ENCODE results near the gene TRIO.
"Not testable (repeated sequence)": the region's sequence is repeated elsewhere in the genome, so short reads cannot be mapped to it uniquely, and the experiment has no call there.

TRIO gene

DNA sequence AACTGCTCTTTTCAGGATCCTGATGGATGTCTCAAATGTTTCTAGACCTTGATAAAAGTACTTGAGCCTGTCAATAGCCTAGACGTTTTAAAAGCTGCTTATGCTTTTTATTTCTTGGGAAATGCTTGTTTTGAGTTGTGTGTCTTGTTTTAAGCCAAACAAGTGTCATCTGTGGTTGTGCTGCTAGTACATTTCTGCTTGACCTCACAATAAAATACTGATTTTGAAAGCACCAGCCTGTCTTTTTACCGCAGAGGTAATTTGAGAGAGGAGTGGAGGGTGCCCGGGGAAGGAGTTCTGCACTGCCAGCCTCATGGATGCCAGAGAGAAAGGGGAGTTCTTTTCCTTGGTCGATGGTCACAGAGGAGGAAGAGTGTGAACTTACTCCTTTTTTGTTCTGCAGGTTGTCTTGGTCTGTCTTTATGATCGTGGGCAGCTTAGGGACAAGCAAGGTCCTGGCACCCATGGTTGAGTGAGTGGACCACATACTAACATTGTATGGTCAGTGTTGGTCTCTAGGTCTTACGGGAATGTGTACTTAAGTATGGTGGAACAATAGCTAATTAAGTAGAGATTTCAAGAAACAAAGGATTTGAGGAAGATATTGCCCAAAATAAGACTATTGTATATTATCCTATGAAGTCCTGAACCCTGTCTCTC lies 61.0 kb downstream of the TRIO start:
- no peak overlapping the region for H3K4me3 ChIP-seq (ENCODE audit: low read depth in 1 of 2, low read length in 1 of 2)
- TF ChIP-seq, protein P1, sequence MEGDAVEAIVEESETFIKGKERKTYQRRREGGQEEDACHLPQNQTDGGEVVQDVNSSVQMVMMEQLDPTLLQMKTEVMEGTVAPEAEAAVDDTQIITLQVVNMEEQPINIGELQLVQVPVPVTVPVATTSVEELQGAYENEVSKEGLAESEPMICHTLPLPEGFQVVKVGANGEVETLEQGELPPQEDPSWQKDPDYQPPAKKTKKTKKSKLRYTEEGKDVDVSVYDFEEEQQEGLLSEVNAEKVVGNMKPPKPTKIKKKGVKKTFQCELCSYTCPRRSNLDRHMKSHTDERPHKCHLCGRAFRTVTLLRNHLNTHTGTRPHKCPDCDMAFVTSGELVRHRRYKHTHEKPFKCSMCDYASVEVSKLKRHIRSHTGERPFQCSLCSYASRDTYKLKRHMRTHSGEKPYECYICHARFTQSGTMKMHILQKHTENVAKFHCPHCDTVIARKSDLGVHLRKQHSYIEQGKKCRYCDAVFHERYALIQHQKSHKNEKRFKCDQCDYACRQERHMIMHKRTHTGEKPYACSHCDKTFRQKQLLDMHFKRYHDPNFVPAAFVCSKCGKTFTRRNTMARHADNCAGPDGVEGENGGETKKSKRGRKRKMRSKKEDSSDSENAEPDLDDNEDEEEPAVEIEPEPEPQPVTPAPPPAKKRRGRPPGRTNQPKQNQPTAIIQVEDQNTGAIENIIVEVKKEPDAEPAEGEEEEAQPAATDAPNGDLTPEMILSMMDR (IDR thresholded peaks at IDR 0.05), result no peak
- H3K4me1 ChIP-seq (ENCODE audit: control insufficient read depth in 1 of 2, insufficient read depth in 1 of 2, low read depth in 1 of 2, low read length in 1 of 2), result peaks cover 57 to 70% of the 10 kb centered on the region in 2 experiments
- no peaks in the 10 kb centered on the region for H3K27me3 ChIP-seq
- H3K36me3 ChIP-seq, result no peaks in the 10 kb centered on the region
- no peaks in the 10 kb centered on the region for H3K9me3 ChIP-seq
- H3K27ac ChIP-seq, result no peak overlapping the region

DNA sequence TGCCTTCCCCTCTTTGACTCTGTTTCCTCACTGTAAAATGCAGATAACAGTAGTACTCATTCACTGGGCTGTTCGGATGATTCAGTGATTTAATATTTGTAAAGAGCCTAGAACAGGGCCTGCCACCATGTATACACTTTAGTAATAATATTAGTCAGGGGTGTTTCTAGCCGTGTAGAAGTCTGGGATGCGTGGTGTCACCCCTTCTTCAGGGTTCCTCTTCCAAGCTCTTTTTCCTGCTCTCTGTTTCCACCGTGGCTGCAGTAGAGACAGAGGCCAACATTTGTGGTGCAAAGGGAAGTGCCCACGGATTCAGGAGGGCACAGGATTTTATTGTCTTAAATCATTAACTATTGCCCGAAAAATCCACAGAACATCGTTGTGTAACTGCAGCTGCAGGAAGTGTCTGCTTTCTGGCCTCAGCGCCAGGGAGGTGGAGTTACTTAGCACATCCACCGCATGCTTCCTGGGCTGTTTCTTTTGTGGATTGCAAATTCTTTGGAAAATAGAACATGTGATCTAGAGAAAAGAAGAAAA lies 61.7 kb downstream of the TRIO start:
- TF ChIP-seq, protein P1 (IDR thresholded peaks at IDR 0.05), result no peak
- Histone ChIP-seq H3K27ac (no peak overlapping the region), H3K4me1 (ENCODE audit: control insufficient read depth in 1 of 2, insufficient read depth in 1 of 2, low read depth in 1 of 2, low read length in 1 of 2) (peaks cover 57 to 70% of the 10 kb centered on the region in 2 experiments), H3K27me3 (no peaks in the 10 kb centered on the region), H3K36me3 (no peaks in the 10 kb centered on the region), H3K9me3 (no peaks in the 10 kb centered on the region), H3K4me3 (ENCODE audit: low read depth in 1 of 2, low read length in 1 of 2) (no peak overlapping the region)

DNA sequence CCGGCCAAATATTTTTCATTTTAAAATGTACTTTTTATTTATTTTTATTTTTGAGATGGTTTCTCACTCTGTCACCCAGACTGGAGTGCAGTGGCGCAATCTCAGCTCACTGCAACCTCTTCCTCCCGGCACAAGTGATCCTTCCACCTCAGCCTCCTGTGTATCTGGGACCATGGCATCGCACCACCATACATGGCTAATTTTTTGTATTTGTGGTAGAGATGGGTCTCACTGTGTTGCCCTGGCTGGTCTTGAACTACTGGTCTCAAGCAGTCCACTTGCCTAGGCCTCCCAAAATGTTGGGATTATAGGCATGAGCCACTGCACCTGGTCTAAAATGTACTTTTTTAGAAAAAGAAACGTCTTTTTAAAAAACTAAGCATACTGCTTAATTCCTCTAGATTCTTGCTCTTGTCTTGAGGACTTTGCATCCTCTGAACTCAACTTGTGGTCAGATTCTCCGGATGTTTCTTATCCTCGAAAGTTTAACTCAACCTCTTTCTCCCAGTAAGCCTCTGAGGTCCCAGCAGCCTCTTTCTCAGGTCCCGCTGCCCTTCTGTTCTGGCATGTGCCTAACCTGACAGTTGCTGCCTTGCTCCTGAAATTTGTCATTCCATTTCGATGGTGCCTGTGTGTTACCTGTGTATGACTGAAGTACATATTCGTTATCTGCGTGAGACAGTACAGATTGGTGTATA lies 63.0 kb downstream of the TRIO start:
- H3K9me3 ChIP-seq, result no peaks in the 10 kb centered on the region
- peaks cover 60 to 70% of the 10 kb centered on the region in 2 experiments for H3K4me1 ChIP-seq (ENCODE audit: control insufficient read depth in 1 of 2, insufficient read depth in 1 of 2, low read depth in 1 of 2, low read length in 1 of 2)
- H3K27me3 ChIP-seq, result no peaks in the 10 kb centered on the region
- H3K27ac ChIP-seq, result no peak overlapping the region
- no peaks in the 10 kb centered on the region for H3K36me3 ChIP-seq
- TF ChIP-seq, protein P1 (IDR thresholded peaks at IDR 0.05), result no peak
- H3K4me3 ChIP-seq (ENCODE audit: low read depth in 1 of 2, low read length in 1 of 2), result no peak overlapping the region

DNA sequence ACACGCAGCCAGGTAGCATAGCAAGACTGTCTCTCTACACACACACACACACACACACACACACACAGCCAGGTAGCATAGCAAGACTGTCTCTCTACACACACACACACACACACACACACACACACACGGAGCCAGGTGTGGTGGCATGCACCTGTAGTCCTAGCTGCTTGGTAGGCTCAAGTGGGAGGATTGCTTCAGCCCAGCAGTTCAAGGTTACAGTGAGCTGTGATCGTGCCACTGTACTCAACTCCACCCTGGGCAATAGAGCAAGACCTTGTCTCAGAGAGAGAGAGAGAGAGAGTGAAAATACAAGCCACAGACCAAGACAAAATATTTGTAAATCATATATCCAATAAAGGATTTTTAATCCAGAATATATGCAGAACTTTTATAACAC lies 64.3 kb downstream of the TRIO start:
- H3K27me3 ChIP-seq; H3K27ac ChIP-seq; H3K4me3 ChIP-seq (ENCODE audit: low read depth in 1 of 2, low read length in 1 of 2); H3K36me3 ChIP-seq; H3K9me3 ChIP-seq: not testable (repeated sequence)
- peaks cover 59 to 70% of the 10 kb centered on the region in 2 experiments for H3K4me1 ChIP-seq (ENCODE audit: control insufficient read depth in 1 of 2, insufficient read depth in 1 of 2, low read depth in 1 of 2, low read length in 1 of 2)

DNA sequence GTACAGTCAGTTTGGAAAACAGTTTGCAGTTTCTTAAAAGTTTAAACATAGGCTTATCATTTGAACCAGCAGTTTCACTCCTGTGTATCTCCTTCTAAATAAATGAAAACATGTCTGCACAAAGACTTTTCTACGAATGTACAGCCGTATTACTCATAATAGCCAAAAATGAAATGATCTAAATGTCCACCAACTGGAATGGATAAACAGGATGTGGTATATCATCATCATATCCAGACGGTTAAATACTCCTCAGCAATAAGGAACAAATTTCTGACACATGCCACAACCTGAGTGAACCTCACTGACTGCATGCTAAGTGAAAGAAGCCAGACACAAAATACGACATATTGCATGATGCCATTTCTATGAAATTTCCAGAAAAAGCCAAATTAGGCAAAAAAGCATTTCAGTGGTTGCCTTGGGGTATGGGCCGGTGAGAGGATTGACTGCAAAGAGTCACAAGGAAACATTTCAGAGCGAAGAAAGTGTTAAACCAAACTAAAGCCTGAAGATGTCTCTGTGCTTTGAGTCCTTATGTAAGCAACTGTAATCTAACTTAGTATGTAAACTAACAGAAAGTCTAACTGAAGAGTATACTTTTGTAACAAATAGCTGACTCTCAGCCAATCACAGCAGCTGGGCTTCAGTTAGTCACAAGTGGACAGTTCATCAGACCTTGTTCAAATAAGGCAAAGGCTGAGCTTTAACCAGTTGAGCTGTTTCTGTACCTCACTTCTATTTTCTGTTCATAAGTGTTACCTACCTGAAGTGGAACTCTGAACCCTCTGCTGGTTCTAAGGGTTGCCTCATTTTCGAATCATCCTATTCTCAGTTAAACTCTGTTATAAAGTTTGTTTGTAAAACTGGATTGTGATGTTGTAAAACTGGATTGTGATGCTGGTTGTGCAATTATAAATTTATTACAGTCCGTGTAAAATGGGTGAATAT lies 65.2 kb downstream of the TRIO start:
- H3K27me3 ChIP-seq, result no peaks in the 10 kb centered on the region
- H3K4me3 ChIP-seq (ENCODE audit: low read depth in 1 of 2, low read length in 1 of 2), result no peak overlapping the region
- TF ChIP-seq, protein P1 (IDR thresholded peaks at IDR 0.05), result no peak
- peak overlapping the region; percentile 41 for H3K27ac ChIP-seq
- peaks cover 58 to 70% of the 10 kb centered on the region in 2 experiments for H3K4me1 ChIP-seq (ENCODE audit: control insufficient read depth in 1 of 2, insufficient read depth in 1 of 2, low read depth in 1 of 2, low read length in 1 of 2)
- no peaks in the 10 kb centered on the region for H3K9me3 ChIP-seq
- H3K36me3 ChIP-seq, result no peaks in the 10 kb centered on the region

Measured in neutrophil (primary cell).